Effector memory CD4-positive, alpha-beta T cell (primary cell): ENCODE results near the gene EP400.

Source experiments
- DNase-seq, 3 donors: peaks; one replicate each; pipeline ENCODE4 v3.0.0-alpha.2; 2020
- H3K27ac ChIP-seq: 2 replicates; pipeline ENCODE4 v1.7.0; 2013; ENCODE audit warnings: mild to moderate bottlenecking, low read length, moderate library complexity; ENCODE audit not compliant: insufficient read depth, poor library complexity, severe bottlenecking
- H3K27me3 ChIP-seq: replicated peaks from 2 replicates; pipeline ENCODE4 v1.7.0; 2013; ENCODE audit warnings: mild to moderate bottlenecking, low read length; ENCODE audit not compliant: insufficient read depth, control insufficient read depth, poor library complexity, severe bottlenecking
- H3K36me3 ChIP-seq: 2 replicates; pipeline ENCODE4 v1.7.0; 2013; ENCODE audit warnings: mild to moderate bottlenecking, low read length, moderate library complexity; ENCODE audit not compliant: control insufficient read depth, insufficient read depth
- H3K4me1 ChIP-seq: 2 replicates; pipeline ENCODE4 v1.7.0; 2013; ENCODE audit warnings: low read length, mild to moderate bottlenecking; ENCODE audit not compliant: control insufficient read depth, insufficient read depth, poor library complexity, severe bottlenecking
- H3K4me3 ChIP-seq: 2 replicates; pipeline ENCODE4 v1.7.0; 2013; ENCODE audit warnings: low read length, low read depth, mild to moderate bottlenecking; ENCODE audit not compliant: insufficient read depth, poor library complexity, severe bottlenecking
- H3K9me3 ChIP-seq: 2 replicates; pipeline ENCODE4 v1.7.0; 2013; ENCODE audit warnings: mild to moderate bottlenecking, low read length, moderate library complexity; ENCODE audit not compliant: control insufficient read depth

Gene EP400

GRCh38 chr12:132053338-132054330 is 103.9 kb downstream of the EP400 start:
- DNase-seq, result no peak
- Histone ChIP-seq H3K4me3 (no peak overlapping the region), H3K27ac (no peak overlapping the region), H3K36me3 (peaks cover 79% of the 10 kb centered on the region), H3K27me3 (no peaks in the 10 kb centered on the region), H3K4me1 (no peaks in the 10 kb centered on the region), H3K9me3 (no peaks in the 10 kb centered on the region)

GRCh38 chr12:132054983-132055382 is 105.2 kb downstream of the EP400 start:
- H3K4me1 ChIP-seq, result no peaks in the 10 kb centered on the region
- H3K36me3 ChIP-seq, result peaks cover 66% of the 10 kb centered on the region
- DNase-seq, result no peak
- no peaks in the 10 kb centered on the region for H3K27me3 ChIP-seq
- no peak overlapping the region for H3K4me3 ChIP-seq
- no peaks in the 10 kb centered on the region for H3K9me3 ChIP-seq
- H3K27ac ChIP-seq, result no peak overlapping the region

GRCh38 chr12:132055535-132056096 is 105.9 kb downstream of the EP400 start:
- H3K36me3 ChIP-seq, result peaks cover 60% of the 10 kb centered on the region
- H3K27me3 ChIP-seq, result no peaks in the 10 kb centered on the region
- H3K27ac ChIP-seq, result no peak overlapping the region
- no peak overlapping the region for H3K4me3 ChIP-seq
- DNase-seq, result no peak
- no peaks in the 10 kb centered on the region for H3K9me3 ChIP-seq
- H3K4me1 ChIP-seq, result no peaks in the 10 kb centered on the region

- H3K4me1 ChIP-seq, result no peaks in the 10 kb centered on the region
- H3K9me3 ChIP-seq, result no peaks in the 10 kb centered on the region
- no peaks in the 10 kb centered on the region for H3K27me3 ChIP-seq
- H3K4me3 ChIP-seq, result no peak overlapping the region
- no peak overlapping the region for H3K27ac ChIP-seq
- DNase-seq, result no peak
- H3K36me3 ChIP-seq, result peaks cover 53% of the 10 kb centered on the region
Measured at GRCh38 chr12:132056320-132056719, 106.6 kb downstream of the EP400 start.

GRCh38 chr12:132056951-132057350 is 107.2 kb downstream of the EP400 start:
- peaks cover 57% of the 10 kb centered on the region for H3K36me3 ChIP-seq
- DNase-seq, result no peak
- H3K27ac ChIP-seq, result no peak overlapping the region
- H3K27me3 ChIP-seq, result no peaks in the 10 kb centered on the region
- H3K4me3 ChIP-seq, result no peak overlapping the region
- H3K9me3 ChIP-seq, result no peaks in the 10 kb centered on the region
- no peaks in the 10 kb centered on the region for H3K4me1 ChIP-seq

- H3K9me3 ChIP-seq, result no peaks in the 10 kb centered on the region
- no peaks in the 10 kb centered on the region for H3K4me1 ChIP-seq
- H3K27me3 ChIP-seq, result no peaks in the 10 kb centered on the region
- DNase-seq, result no peak
- peaks cover 57% of the 10 kb centered on the region for H3K36me3 ChIP-seq
- H3K4me3 ChIP-seq, result no peak overlapping the region
- H3K27ac ChIP-seq, result no peak overlapping the region
Measured at GRCh38 chr12:132057691-132058090, 107.9 kb downstream of the EP400 start.

- H3K36me3 ChIP-seq, result peaks cover 30% of the 10 kb centered on the region
- no peak for DNase-seq
Measured at GRCh38 chr12:132061197-132061596, 111.5 kb downstream of the EP400 start.

GRCh38 chr12:132061641-132062430 is 112.1 kb downstream of the EP400 start:
- no peak for DNase-seq
- Histone ChIP-seq H3K36me3 (peaks cover 25% of the 10 kb centered on the region), H3K9me3 (no peaks in the 10 kb centered on the region), H3K27me3 (no peaks in the 10 kb centered on the region), H3K4me1 (peaks cover 9% of the 10 kb centered on the region), H3K27ac (no peak overlapping the region), H3K4me3 (no peak overlapping the region)

More at GRCh38 chr12:132061197-132061596, 111.5 kb downstream of the EP400 start:
- Histone ChIP-seq H3K27ac (no peak overlapping the region), H3K4me1 (peaks cover 3% of the 10 kb centered on the region), H3K9me3 (no peaks in the 10 kb centered on the region), H3K27me3 (no peaks in the 10 kb centered on the region), H3K4me3 (no peak overlapping the region)

GRCh38 chr12:132062481-132062880 is 112.7 kb downstream of the EP400 start:
- no peak for DNase-seq
- H3K9me3 ChIP-seq, result no peaks in the 10 kb centered on the region
- H3K36me3 ChIP-seq, result peaks cover 23% of the 10 kb centered on the region

More at GRCh38 chr12:132062481-132062880, 112.7 kb downstream of the EP400 start:
- H3K27ac ChIP-seq, result no peak overlapping the region
- H3K27me3 ChIP-seq, result no peaks in the 10 kb centered on the region
- H3K4me3 ChIP-seq, result no peak overlapping the region
- H3K4me1 ChIP-seq, result peaks cover 11% of the 10 kb centered on the region
